Lower lobe of right lung (tissue), 2 donors: ENCODE data around the gene EIF2B1. TPM values are rescaled to one million over a fixed set of nuclear protein-coding genes. Genes with fewer than 3 reads are reported as not detected.
"Not testable (repeated sequence)": the region's sequence is repeated elsewhere in the genome, so short reads cannot be mapped to it uniquely, and the experiment has no call there.

ENCODE experiments used
- ATAC-seq, 2 donors: fragments of 200-7000 bp; cut with Tn5 transposase; one replicate each; pipeline ENCODE4 v1.9.1; 2020 to 2022; ENCODE audit warnings: mild to moderate bottlenecking in 2 of 2, moderate library complexity in 2 of 2
- DNase-seq: peaks from one replicate; pipeline ENCODE4 v3.0.0-alpha.2; 2020
- H3K27ac ChIP-seq: fragments of 200-600 bp; one replicate; pipeline ENCODE4 v1.8.0; 2022
- H3K27me3 ChIP-seq: fragments of 200-600 bp; one replicate; pipeline ENCODE4 v1.8.0; 2022; ENCODE audit warnings: low read depth
- H3K36me3 ChIP-seq: fragments of 200-600 bp; one replicate; pipeline ENCODE4 v1.8.0; 2022; ENCODE audit warnings: mild to moderate bottlenecking
- H3K4me1 ChIP-seq: fragments of 200-600 bp; one replicate; pipeline ENCODE4 v1.8.0; 2022
- H3K4me3 ChIP-seq: fragments of 200-600 bp; one replicate; pipeline ENCODE4 v1.8.0; 2022; ENCODE audit warnings: mild to moderate bottlenecking
- H3K9me3 ChIP-seq: fragments of 200-600 bp; one replicate; pipeline ENCODE4 v1.8.0; 2022
- intact Hi-C: fragments of 100-400 bp; cut with DNase I; formaldehyde crosslinking; loops from one replicate; pipeline ENCODE4 v1.11.0; 2022
- total RNA-seq: library from RNA; stranded (reverse); fragmentation: NEBNext Ultra II Directional; extraction: Animal tissue kit (Norgen Biotek cat#: 25700); gene quantifications from one replicate; pipeline ENCODE4 v1.2.1, GENCODE V29; 2021
- TF ChIP-seq, protein P1 (sequence below): fragments of 200-600 bp; IDR thresholded peaks from one replicate; pipeline ENCODE4 v1.8.0; 2022; ENCODE audit warnings: antibody characterized with exemption, mild to moderate bottlenecking
- donor health status: DM: no; HTN: yes; CAD: no; lungs with severe emphysema.

EIF2B1 gene
- total RNA-seq, 1 donor from 2014 or later = 41.4 TPM

GRCh38 chr12:123617580-123617979 is 15.9 kb downstream of the EIF2B1 start:
- no peak for DNase-seq
- ATAC-seq = no peak
- TF ChIP-seq, protein P1, sequence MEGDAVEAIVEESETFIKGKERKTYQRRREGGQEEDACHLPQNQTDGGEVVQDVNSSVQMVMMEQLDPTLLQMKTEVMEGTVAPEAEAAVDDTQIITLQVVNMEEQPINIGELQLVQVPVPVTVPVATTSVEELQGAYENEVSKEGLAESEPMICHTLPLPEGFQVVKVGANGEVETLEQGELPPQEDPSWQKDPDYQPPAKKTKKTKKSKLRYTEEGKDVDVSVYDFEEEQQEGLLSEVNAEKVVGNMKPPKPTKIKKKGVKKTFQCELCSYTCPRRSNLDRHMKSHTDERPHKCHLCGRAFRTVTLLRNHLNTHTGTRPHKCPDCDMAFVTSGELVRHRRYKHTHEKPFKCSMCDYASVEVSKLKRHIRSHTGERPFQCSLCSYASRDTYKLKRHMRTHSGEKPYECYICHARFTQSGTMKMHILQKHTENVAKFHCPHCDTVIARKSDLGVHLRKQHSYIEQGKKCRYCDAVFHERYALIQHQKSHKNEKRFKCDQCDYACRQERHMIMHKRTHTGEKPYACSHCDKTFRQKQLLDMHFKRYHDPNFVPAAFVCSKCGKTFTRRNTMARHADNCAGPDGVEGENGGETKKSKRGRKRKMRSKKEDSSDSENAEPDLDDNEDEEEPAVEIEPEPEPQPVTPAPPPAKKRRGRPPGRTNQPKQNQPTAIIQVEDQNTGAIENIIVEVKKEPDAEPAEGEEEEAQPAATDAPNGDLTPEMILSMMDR = no peak
- no peak overlapping the region for H3K27ac ChIP-seq
- H3K27me3 ChIP-seq = no peaks in the 10 kb centered on the region
- intact Hi-C loops = no loop called here
- H3K36me3 ChIP-seq = peaks cover 100% of the 10 kb centered on the region
- no peaks in the 10 kb centered on the region for H3K9me3 ChIP-seq
- no peak overlapping the region for H3K4me3 ChIP-seq
- H3K4me1 ChIP-seq = no peaks in the 10 kb centered on the region

- TF ChIP-seq, protein P1 = no peak
- Histone ChIP-seq H3K27me3 (no peaks in the 10 kb centered on the region), H3K4me3 (no peak overlapping the region), H3K27ac (no peak overlapping the region), H3K9me3 (no peaks in the 10 kb centered on the region), H3K4me1 (no peaks in the 10 kb centered on the region), H3K36me3 (peaks cover 100% of the 10 kb centered on the region)
- ATAC-seq (no peak), DNase-seq (no peak)
- intact Hi-C loops = no loop called here
Observed at GRCh38 chr12:123617144-123617543, 16.3 kb downstream of the EIF2B1 start.

DNA sequence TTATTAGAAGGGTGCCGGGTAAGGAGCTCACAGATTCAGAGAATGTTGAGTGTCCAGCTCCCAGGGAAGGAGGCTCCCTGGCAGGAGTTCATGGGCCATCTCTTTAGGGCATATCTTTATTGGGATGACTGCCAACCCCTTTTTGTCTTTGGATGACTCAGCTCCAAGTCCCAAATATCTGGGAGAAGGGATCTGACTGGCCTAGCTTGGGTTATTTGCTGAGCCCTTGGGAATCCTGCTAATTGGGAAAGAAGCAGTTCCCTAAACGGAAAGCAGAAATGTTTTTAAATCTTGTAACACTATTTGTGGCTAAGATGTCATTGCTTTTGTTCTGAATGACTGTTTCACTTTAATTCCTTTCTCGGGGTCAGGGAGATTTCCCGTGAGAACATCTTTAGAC is 19.0 kb downstream of the EIF2B1 start:
- intact Hi-C loops = no loop called here
- Histone ChIP-seq H3K27me3 (no peaks in the 10 kb centered on the region), H3K36me3 (peaks cover 100% of the 10 kb centered on the region), H3K27ac (no peak overlapping the region), H3K4me1 (no peaks in the 10 kb centered on the region), H3K4me3 (no peak overlapping the region), H3K9me3 (no peaks in the 10 kb centered on the region)
- no peak for DNase-seq
- no peak for ATAC-seq
- TF ChIP-seq, protein P1 = no peak

GRCh38 chr12:123614110-123614509 is 19.4 kb downstream of the EIF2B1 start:
- no peak for DNase-seq
- ATAC-seq = no peak
- intact Hi-C loops = no loop called here
- no peaks in the 10 kb centered on the region for H3K4me1 ChIP-seq
- H3K27ac ChIP-seq = no peak overlapping the region
- TF ChIP-seq, protein P1 = no peak
- H3K9me3 ChIP-seq = no peaks in the 10 kb centered on the region
- no peaks in the 10 kb centered on the region for H3K27me3 ChIP-seq
- H3K4me3 ChIP-seq = no peak overlapping the region
- peaks cover 100% of the 10 kb centered on the region for H3K36me3 ChIP-seq

DNA sequence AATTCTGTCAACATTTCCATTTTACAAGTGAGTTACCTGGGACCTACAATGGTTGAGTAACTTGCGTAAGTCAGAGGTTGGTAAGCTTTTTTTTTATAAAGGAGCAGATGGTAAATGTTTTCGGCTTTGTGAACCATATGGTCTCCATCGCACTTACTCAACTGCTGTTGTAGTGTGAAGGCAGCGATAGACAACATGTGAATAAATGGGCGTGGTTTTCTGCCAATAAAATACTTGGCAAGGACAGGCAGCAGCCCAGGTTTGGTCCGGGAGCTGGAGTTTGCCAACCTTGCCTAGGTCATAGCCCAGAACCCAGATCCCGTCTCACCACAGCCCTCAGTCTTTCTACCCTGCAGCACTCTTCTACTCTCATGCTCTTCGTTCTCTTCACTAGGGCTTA is 25.3 kb downstream of the EIF2B1 start:
- Histone ChIP-seq H3K27ac (no peak overlapping the region), H3K9me3 (no peaks in the 10 kb centered on the region), H3K27me3 (no peaks in the 10 kb centered on the region), H3K4me1 (peaks cover 7% of the 10 kb centered on the region), H3K4me3 (no peak overlapping the region), H3K36me3 (peaks cover 94% of the 10 kb centered on the region)
- ATAC-seq (no peak), DNase-seq (no peak)
- TF ChIP-seq, protein P1 = no peak
- intact Hi-C loops = no loop called here

- H3K36me3 ChIP-seq = peaks cover 90% of the 10 kb centered on the region
- intact Hi-C loops = no loop called here
- no peak overlapping the region for H3K4me3 ChIP-seq
- H3K27ac ChIP-seq = no peak overlapping the region
- H3K4me1 ChIP-seq = peaks cover 11% of the 10 kb centered on the region
- no peak for DNase-seq
- TF ChIP-seq, protein P1 = no peak
- no peaks in the 10 kb centered on the region for H3K9me3 ChIP-seq
- ATAC-seq = no peak
- no peaks in the 10 kb centered on the region for H3K27me3 ChIP-seq
Observed at GRCh38 chr12:123607756-123608155, 25.7 kb downstream of the EIF2B1 start.

- DNase-seq, H3K4me3 ChIP-seq, H3K27me3 ChIP-seq: not testable (repeated sequence)
Observed at GRCh38 chr12:123603495-123603894, 30.0 kb downstream of the EIF2B1 start.

More at GRCh38 chr12:123603495-123603894, 30.0 kb downstream of the EIF2B1 start:
- H3K27ac ChIP-seq, intact Hi-C loops, ATAC-seq, H3K9me3 ChIP-seq: not testable (repeated sequence)
- peaks cover 55% of the 10 kb centered on the region for H3K36me3 ChIP-seq
- H3K4me1 ChIP-seq = peaks cover 20% of the 10 kb centered on the region
